Activated T-helper 2 cell treated with anti-CD3 and anti-CD28 coated beads, Interferon-gamma antibody, Interleukin-2, Interleukin-4, amounts not matched to agents 10 μg/mL and 5 μg/mL and 100 μg/mL, durations not matched to agents 14 hours and 24 hours and 36 hours (primary cell): ENCODE data around the gene SEPTIN5. TPM values are rescaled to one million over a fixed set of nuclear protein-coding genes. Genes with fewer than 3 reads are reported as not detected.

ENCODE experiments used
- DNase-seq: peaks from one replicate; pipeline ENCODE4 v3.0.0; 2021; ENCODE audit warnings: low spot score
- H3K27ac Mint-ChIP-seq: one replicate; pipeline ENCODE4 v1.8.0; 2021; ENCODE audit warnings: mixed read lengths
- H3K27me3 Mint-ChIP-seq: one replicate; pipeline ENCODE4 v1.8.0; 2021; ENCODE audit warnings: low read depth, mixed read lengths
- H3K36me3 Mint-ChIP-seq: one replicate; pipeline ENCODE4 v1.8.0; 2021; ENCODE audit warnings: low read depth, mixed read lengths
- H3K4me1 Mint-ChIP-seq: one replicate; pipeline ENCODE4 v1.8.0; 2021; ENCODE audit warnings: low read depth, mixed read lengths
- H3K4me3 Mint-ChIP-seq: one replicate; pipeline ENCODE4 v1.8.0; 2021; ENCODE audit warnings: low read depth, mild to moderate bottlenecking, moderate library complexity, mixed read lengths
- H3K9me3 Mint-ChIP-seq: one replicate; pipeline ENCODE4 v1.8.0; 2021; ENCODE audit warnings: mixed read lengths
- intact Hi-C: fragments of 100-400 bp; cut with micrococcal nuclease; formaldehyde crosslinking; loops from one replicate; pipeline ENCODE4 v1.15.1; 2023
- total RNA-seq: library from RNA; stranded (reverse); gene quantifications from 2 replicates; pipeline ENCODE4 v1.2.3, GENCODE V29; 2022

Gene SEPTIN5
- total RNA-seq, 1 donor from 2014 or later = 1.5 TPM

DNA sequence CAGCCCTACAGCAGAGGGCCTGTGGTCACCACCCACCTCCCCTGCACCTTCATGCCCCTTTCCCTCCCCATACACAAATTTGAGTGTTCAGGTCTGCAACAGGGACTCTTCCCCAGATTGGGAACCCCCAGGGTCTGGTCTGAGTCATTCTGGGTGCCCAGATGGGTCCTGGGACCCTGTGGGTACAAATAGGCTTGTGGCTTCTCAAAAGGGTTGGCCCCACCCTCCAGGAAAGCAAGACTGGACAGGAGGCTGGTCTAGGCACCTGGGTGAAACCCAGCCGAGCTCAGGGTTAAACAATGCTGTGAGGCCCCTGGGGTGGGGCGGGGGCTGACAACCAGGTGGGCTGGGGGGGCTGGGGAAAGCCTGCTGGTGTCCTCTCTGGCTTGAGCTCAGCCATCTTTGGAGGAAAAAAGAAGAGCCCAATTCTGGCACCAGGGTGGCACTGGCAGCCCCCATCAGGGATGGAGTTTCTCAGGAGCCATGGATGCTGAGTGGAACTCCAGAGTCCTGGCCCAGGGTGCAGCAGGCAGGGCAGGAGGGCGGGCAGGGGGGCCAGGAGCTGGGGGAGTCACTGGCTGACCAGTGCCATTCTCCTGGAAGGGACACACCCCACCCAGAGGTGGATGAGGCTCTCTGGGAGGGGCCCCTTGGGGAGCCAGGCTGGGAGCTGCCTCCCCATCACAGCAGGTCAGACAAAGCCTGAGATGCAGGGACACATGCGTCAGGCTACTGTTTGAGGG, 1.1 kb downstream of the SEPTIN5 start:
- intact Hi-C loops = loop anchor here (5.0 kb wide), 1 partner anchor 42 kb away; no protein-coding TSS in a partner anchor

DNA sequence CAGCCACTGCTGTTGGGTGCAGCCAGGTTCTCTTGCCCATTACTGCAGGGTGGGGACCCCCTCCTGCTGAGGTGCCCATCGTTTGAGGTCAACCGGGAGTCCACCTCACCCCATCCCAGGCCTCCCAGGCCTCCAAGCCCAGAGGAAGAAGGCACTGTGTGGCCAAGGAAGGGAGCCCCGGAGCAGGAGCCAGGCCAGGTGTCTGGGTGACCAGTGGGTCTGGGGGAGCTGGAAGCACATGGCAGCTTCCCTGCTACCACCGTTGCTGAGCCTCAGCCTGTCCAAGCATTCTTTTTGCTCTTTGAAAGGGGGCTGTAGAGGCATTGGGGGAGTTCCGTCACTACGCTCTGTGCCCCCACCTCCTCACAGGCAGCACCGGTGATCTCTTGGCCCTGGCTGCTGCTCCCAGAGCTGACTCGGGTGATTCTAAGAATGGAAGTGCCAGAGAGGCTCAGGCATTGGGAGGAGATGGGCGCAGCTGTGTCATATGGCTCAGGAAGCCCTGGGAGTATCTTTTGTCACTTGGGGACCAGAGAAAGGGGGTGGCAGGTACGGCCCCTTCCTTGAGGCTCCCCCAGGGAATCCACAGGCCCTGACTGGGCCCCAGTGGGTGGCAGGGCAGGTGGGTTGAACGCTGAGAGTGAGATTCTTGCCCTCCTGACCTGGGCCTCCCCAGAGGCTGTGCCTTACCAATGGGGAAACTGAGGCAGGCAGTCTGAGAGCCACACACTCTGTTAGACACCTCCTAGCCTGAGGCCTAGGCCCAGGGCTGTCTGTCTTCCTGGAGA, 1.9 kb downstream of the SEPTIN5 start:
- DNase-seq = no peak
- H3K4me3 Mint-ChIP-seq = no peak overlapping the region
- H3K9me3 Mint-ChIP-seq = no peaks in the 10 kb centered on the region
- H3K36me3 Mint-ChIP-seq = no peaks in the 10 kb centered on the region
- H3K4me1 Mint-ChIP-seq = peaks cover 2% of the 10 kb centered on the region
- intact Hi-C loops = loop anchor here (5.0 kb wide), 1 partner anchor 41 kb away; no protein-coding TSS in a partner anchor
- no peak overlapping the region for H3K27ac Mint-ChIP-seq
- H3K27me3 Mint-ChIP-seq = peaks cover 44% of the 10 kb centered on the region

More for the DNA sequence above, 1.1 kb downstream of the SEPTIN5 start:
- no peak overlapping the region for H3K27ac Mint-ChIP-seq
- H3K4me3 Mint-ChIP-seq = peak overlapping the region; percentile 52
- H3K27me3 Mint-ChIP-seq = peaks cover 35% of the 10 kb centered on the region
- no peak for DNase-seq
- H3K36me3 Mint-ChIP-seq = no peaks in the 10 kb centered on the region
- H3K9me3 Mint-ChIP-seq = no peaks in the 10 kb centered on the region
- H3K4me1 Mint-ChIP-seq = peaks cover 2% of the 10 kb centered on the region

DNA sequence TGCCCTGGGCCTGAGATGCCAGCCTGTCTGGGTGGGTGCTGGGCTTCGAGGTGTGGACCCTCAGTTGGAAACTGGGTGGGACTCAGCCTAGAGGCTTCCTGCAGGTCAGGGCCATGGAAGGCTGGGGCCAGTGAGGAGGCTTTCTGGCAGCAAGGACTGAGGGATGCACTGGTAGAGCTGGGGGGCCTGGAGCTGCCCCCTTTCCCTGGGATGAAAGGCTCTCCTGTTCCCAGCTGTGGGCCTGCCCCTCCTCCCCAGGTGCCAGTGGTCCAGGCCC, 2.5 kb downstream of the SEPTIN5 start:
- intact Hi-C loops = loop anchor here (5.0 kb wide), 1 partner anchor 41 kb away; no protein-coding TSS in a partner anchor
- Mint-ChIP-seq H3K4me3 (no peak overlapping the region), H3K27me3 (peaks cover 48% of the 10 kb centered on the region), H3K27ac (no peak overlapping the region), H3K9me3 (no peaks in the 10 kb centered on the region), H3K4me1 (peaks cover 2% of the 10 kb centered on the region), H3K36me3 (no peaks in the 10 kb centered on the region)
- DNase-seq = no peak

DNA sequence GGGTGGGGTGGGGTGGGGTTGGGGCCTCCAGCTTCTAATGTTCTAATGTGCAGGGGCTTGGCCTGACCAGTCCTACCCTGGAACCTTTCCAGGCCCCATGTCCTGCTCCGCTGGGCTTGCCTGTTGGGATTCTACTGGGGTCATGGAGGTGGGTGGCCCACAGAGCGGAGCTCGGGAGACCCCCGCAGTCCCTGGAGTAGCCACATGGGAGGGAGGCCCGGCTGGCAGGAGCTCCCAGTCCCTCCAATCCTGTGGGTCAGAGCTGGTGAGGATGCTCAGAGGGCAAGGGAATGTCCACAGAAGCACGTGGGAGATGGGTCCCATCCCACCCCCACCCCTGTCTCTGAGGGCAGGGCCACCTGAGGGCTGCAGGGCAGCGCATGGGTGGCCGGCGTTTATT, 2.9 kb downstream of the SEPTIN5 start:
- Mint-ChIP-seq H3K27ac (no peak overlapping the region), H3K4me1 (peaks cover 2% of the 10 kb centered on the region), H3K4me3 (no peak overlapping the region), H3K27me3 (peaks cover 47% of the 10 kb centered on the region), H3K9me3 (no peaks in the 10 kb centered on the region), H3K36me3 (no peaks in the 10 kb centered on the region)
- DNase-seq = no peak
- intact Hi-C loops = loop anchor here (5.0 kb wide), 1 partner anchor 40 kb away; no protein-coding TSS in a partner anchor

DNA sequence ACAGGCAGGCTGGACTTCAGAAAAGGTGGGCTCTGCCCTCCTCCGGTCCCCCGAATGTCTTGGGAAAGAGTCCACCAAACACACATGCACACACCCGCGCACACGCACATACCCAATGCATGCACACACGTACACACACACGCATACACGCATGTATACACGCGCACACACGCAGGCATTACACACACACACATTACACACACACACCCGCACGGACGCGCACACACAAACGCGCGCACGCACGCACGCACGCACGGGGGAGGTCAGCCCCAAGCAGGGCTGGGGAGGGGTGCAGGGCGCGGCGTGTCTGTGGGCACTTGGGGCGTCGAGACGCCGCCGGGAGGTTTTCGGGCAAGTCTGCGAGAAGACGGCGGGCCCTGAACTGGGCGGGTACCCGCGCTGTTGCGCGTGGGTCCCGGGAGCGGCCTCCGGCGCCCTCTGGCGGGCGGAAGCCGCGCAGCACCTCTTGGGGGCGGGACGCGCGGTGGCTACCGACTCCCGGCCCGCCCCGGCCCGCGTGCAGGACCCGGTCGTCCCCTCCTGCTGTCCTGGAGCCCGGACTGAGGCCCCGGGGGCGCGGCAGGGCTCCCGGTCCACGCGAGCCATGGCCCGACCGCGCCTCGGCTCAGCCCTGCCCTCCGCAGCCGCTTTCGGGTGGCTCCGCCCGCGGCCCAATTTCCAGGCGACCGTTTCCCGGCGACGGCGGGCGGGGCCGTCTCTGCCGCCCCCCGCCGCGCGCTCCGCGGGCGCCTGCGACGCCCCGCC, 3.6 kb downstream of the SEPTIN5 start:
- peaks cover 2% of the 10 kb centered on the region for H3K4me1 Mint-ChIP-seq
- H3K27ac Mint-ChIP-seq = no peak overlapping the region
- H3K36me3 Mint-ChIP-seq = no peaks in the 10 kb centered on the region
- intact Hi-C loops = loop anchor here (5.0 kb wide), 1 partner anchor 39 kb away; no protein-coding TSS in a partner anchor
- DNase-seq = peak; percentile 77
- H3K4me3 Mint-ChIP-seq = peak overlapping the region; percentile 67
- no peaks in the 10 kb centered on the region for H3K9me3 Mint-ChIP-seq
- H3K27me3 Mint-ChIP-seq = peaks cover 47% of the 10 kb centered on the region

DNA sequence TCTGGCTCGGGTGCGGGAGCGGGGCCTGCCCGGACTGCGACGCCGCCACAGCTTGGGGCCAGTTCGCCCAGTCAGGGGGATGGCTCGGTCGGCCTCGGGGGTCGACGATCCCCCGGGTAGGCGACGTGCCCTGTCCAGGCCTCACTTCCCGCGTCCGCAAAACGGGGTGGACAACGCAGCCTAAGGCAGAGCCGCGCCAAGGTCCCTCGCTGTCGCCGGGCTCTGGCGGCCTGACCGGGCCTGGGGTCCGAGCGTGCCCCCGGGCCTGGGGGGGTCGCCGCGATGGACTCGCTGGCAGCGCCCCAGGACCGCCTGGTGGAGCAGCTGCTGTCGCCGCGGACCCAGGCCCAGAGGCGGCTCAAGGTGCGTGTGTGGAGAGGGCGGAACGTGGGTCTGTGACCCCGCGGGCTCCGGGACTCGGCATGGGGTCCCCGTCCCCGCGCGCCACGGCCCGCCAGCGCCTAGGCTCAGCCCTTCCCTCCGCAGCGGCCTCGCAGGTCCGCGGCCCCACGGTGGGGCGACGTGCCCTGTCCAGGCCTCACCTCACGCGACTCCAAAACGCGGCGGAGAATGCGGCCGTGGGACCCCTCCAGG, 4.2 kb downstream of the SEPTIN5 start:
- Mint-ChIP-seq H3K9me3 (no peaks in the 10 kb centered on the region), H3K27me3 (peaks cover 45% of the 10 kb centered on the region), H3K27ac (no peak overlapping the region), H3K4me1 (peaks cover 2% of the 10 kb centered on the region), H3K36me3 (no peaks in the 10 kb centered on the region), H3K4me3 (no peak overlapping the region)
- no peak for DNase-seq
- intact Hi-C loops = loop anchor here (5.0 kb wide), 1 partner anchor 39 kb away; no protein-coding TSS in a partner anchor

DNA sequence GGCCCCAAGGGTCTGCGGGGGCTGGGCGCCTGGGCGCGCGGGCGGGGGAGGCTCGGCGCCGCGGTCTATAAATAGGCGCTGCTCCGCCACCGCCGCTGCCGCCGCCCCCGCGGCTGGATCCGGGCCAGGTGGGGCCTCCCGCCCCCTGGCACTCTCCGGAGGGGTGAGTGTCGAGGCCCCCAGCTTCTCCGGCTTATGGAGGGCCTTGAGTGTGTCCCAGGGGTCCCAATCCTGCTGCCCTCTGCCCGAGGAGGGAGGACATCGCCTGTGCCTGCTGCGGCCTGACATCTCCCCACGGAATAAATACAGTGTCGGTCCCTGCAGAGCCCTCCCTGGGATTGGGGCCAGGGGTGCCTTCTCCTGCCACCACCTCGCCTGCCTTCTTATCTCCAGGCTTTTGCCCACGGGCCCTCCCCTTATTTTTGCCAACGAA, 4.8 kb downstream of the SEPTIN5 start:
- Mint-ChIP-seq H3K4me3 (peak overlapping the region; percentile 64), H3K9me3 (no peaks in the 10 kb centered on the region), H3K36me3 (no peaks in the 10 kb centered on the region), H3K27ac (no peak overlapping the region), H3K4me1 (peaks cover 2% of the 10 kb centered on the region), H3K27me3 (peaks cover 41% of the 10 kb centered on the region)
- DNase-seq = no peak
- intact Hi-C loops = loop anchor here (5.0 kb wide), 1 partner anchor 38 kb away; no protein-coding TSS in a partner anchor

DNA sequence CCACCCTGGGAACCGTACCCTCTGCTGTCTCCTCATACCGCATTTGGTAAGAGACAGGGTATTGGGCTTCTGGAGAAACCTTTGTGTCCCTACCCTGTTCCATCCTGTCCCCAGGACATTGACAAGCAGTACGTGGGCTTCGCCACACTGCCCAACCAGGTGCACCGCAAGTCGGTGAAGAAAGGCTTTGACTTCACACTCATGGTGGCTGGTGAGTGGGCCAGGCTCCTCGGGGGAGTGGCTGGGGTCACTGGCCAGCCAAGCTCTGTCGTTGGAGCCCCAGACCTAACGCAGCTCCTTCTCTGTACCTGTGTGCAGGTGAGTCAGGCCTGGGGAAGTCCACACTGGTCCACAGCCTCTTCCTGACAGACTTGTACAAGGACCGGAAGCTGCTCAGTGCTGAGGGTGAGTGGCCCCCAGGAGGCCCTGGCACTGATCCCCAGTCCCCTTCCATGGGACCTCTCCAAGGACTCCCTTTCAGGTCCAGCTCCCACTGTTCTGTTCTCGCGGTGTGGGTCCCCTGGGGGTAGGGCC, 5.3 kb downstream of the SEPTIN5 start:
- no peaks in the 10 kb centered on the region for H3K36me3 Mint-ChIP-seq
- H3K9me3 Mint-ChIP-seq = no peaks in the 10 kb centered on the region
- H3K27me3 Mint-ChIP-seq = peaks cover 43% of the 10 kb centered on the region
- peaks cover 2% of the 10 kb centered on the region for H3K4me1 Mint-ChIP-seq
- intact Hi-C loops = loop anchor here (5.0 kb wide), 2 partner anchors 38 to 48 kb away; no protein-coding TSS in a partner anchor
- peak overlapping the region; percentile 64 for H3K4me3 Mint-ChIP-seq
- H3K27ac Mint-ChIP-seq = no peak overlapping the region
- DNase-seq = no peak

DNA sequence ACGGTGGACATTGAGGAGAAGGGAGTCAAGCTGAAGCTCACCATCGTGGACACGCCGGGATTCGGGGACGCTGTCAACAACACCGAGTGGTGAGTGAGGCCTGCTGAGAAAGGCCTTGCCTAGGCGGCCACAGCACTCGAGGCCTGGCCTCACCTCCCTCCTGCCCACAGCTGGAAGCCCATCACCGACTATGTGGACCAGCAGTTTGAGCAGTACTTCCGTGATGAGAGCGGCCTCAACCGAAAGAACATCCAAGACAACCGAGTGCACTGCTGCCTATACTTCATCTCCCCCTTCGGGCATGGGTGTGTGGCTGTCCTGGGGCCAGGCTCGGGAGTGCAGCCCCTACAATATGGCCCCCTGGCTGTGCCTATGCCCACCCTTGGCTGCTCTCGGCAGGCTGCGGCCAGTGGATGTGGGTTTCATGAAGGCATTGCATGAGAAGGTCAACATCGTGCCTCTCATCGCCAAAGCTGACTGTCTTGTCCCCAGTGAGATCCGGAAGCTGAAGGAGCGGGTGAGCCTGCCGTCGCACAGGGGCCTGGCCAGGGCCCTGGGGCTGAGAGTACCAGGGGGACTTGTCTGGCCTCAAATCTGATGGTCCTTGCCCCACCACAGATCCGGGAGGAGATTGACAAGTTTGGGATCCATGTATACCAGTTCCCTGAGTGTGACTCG, 6.0 kb downstream of the SEPTIN5 start:
- no peak overlapping the region for H3K4me3 Mint-ChIP-seq
- intact Hi-C loops = loop anchor here (5.0 kb wide), 1 partner anchor 47 kb away; no protein-coding TSS in a partner anchor
- H3K36me3 Mint-ChIP-seq = no peaks in the 10 kb centered on the region
- no peaks in the 10 kb centered on the region for H3K9me3 Mint-ChIP-seq
- H3K27me3 Mint-ChIP-seq = peaks cover 48% of the 10 kb centered on the region
- H3K4me1 Mint-ChIP-seq = peaks cover 2% of the 10 kb centered on the region
- no peak for DNase-seq
- no peak overlapping the region for H3K27ac Mint-ChIP-seq

DNA sequence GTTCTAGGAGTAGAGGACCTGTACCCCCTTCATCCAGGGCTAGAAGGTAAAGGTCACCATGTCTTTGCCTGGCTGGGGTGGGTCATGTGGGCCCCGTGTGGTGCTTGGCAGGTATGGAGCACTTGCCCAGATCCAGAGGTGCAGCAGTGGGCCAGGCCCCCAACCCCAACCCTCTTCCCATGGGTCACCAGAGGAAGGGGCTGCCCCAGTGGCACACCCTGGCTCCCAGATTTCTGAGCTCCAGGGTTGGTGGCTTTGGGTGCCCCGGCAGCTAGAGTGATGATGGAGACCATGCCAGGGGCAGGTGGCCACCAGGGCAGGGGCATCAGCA, 6.7 kb downstream of the SEPTIN5 start:
- Mint-ChIP-seq H3K4me3 (no peak overlapping the region), H3K27me3 (peaks cover 49% of the 10 kb centered on the region)
- DNase-seq = no peak

DNA sequence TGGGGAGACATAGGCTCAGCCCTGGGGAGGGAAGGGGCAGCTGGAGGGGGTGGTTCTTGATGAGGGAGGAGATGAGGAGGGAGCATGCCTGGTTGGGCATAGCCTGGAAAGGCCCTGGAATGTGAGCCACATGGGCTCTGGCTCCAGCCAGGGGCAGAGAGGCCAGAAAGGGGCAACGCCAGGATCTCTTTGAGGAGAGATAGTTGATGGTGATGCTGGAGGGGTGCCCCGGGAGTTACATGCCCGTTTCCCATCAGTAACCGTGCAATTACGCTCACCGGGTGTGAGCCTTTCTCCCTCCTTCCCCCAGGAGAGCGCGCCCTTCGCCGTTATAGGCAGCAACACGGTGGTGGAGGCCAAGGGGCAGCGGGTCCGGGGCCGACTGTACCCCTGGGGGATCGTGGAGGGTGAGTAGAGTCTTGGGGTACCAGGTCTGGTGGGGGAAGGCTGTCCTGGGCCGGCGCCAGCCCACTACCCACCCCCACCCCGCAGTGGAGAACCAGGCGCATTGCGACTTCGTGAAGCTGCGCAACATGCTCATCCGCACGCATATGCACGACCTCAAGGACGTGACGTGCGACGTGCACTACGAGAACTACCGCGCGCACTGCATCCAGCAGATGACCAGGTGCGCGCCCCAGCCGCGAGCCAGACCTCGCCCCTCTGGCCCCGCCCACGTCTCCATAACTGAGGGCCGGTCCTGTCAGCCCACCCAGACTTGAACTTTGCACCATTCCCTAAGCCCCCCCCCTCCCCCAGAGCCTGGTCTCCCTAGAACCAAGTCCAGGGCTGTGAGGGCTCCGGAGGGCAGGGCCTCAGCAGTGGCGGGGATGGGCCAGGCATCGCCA, 7.3 kb downstream of the SEPTIN5 start:
- Mint-ChIP-seq H3K9me3 (no peaks in the 10 kb centered on the region), H3K4me3 (no peak overlapping the region), H3K27ac (no peak overlapping the region), H3K36me3 (no peaks in the 10 kb centered on the region), H3K4me1 (peaks cover 2% of the 10 kb centered on the region), H3K27me3 (peaks cover 47% of the 10 kb centered on the region)
- no peak for DNase-seq
- intact Hi-C loops = loop anchor here (5.0 kb wide), 1 partner anchor 46 kb away; no protein-coding TSS in a partner anchor

More for the DNA sequence above, 6.7 kb downstream of the SEPTIN5 start:
- no peak overlapping the region for H3K27ac Mint-ChIP-seq
- H3K9me3 Mint-ChIP-seq = no peaks in the 10 kb centered on the region
- peaks cover 2% of the 10 kb centered on the region for H3K4me1 Mint-ChIP-seq
- intact Hi-C loops = loop anchor here (5.0 kb wide), 1 partner anchor 46 kb away; no protein-coding TSS in a partner anchor
- no peaks in the 10 kb centered on the region for H3K36me3 Mint-ChIP-seq
